ENCODE measurements around the gene MAN1C1. TPM values are rescaled to one million over a fixed set of nuclear protein-coding genes. Genes with fewer than 3 reads are reported as not detected.

Gene MAN1C1
- polyA plus RNA-seq, 1 of the 3 experiments (the other 2 are of a cell fraction): 0.20 TPM

DNA sequence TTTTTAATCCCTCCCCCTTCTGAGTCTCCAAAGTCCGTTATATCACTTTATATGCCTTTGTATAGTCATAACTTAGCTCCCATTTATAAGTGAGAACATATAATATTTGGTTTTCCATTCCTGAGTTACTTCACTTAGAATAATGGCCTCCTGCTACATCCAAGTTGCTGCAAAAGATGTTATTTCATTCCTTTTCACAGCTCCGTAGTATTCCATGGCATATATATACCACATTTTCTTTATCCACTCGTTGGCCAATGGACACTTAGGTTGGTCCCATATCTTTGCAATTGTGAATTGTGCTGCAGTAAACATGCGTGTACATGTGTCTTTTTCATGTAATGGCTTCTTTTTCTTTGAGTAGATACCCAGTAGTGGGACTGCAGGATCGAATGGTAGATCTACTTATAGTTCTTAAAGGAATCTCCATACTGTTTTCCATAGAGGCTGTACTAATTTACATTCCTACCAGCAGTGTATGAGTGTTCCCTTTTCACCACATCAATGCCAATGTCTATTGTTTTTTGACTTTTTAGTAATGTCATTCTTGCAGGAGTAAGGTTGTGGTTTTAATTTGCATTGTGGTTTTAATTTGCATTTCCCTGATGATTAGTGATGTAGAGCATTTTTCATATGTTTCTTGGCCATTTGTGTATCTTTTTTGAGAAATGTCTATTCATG, 12.3 kb downstream of the MAN1C1 start:
- no peak overlapping the region for H2AFZ ChIP-seq (ENCODE audit: low read depth)
- H3K9me3 ChIP-seq: no peaks in the 10 kb centered on the region
- 58% methylated on average over 5 of the region's 5 CpGs for WGBS (ENCODE audit: low lambda C conversion rate)
- no peak for DNase-seq
- peaks cover 10% of the 10 kb centered on the region for H3F3A ChIP-seq (replicated peaks; ENCODE audit: insufficient read depth)
- peaks cover 9% of the 10 kb centered on the region; the same call in 1 of the 2 replicates for H3K27me3 ChIP-seq (ENCODE audit: insufficient read depth)
- H3K4me2 ChIP-seq: no peak overlapping the region
- no peaks in the 10 kb centered on the region for H3K79me2 ChIP-seq (ENCODE audit: insufficient read depth)
- CTCF ChIA-PET: interaction anchor here (2.4 kb wide), 1 partner anchor 10 kb away, joined by 9 read pairs; no protein-coding TSS in a partner anchor
- 0 out of 4 replicates have a peak, but pooled peaks cover 0 to 11% of the 10 kb centered on the region in 2 experiments for H3K4me1 ChIP-seq (ENCODE audit: control insufficient read depth in 1 of 2, insufficient read depth in 2 of 2, low read depth in 1 of 2, low read length in 1 of 2)
- H4K20me1 ChIP-seq (ENCODE audit: insufficient read depth): no peaks in the 10 kb centered on the region
- TF ChIP-seq TCF12 (IDR thresholded peaks at IDR 0.05): no peak
- no peak for TF ChIP-seq GATA2 (CRISPR knock-in tag; IDR thresholded peaks at IDR 0.05)
- no peak for TF ChIP-seq NFIC (IDR thresholded peaks at IDR 0.05; ENCODE audit: borderline replicate concordance)
- TF ChIP-seq, protein P1, sequence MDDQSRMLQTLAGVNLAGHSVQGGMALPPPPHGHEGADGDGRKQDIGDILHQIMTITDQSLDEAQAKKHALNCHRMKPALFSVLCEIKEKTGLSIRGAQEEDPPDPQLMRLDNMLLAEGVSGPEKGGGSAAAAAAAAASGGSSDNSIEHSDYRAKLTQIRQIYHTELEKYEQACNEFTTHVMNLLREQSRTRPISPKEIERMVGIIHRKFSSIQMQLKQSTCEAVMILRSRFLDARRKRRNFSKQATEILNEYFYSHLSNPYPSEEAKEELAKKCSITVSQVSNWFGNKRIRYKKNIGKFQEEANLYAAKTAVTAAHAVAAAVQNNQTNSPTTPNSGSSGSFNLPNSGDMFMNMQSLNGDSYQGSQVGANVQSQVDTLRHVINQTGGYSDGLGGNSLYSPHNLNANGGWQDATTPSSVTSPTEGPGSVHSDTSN (IDR thresholded peaks at IDR 0.05): no peak
- TF ChIP-seq EZH2phosphoT487 (IDR thresholded peaks at IDR 0.05; ENCODE audit: borderline replicate concordance, low read depth): no peak
- no peak for TF ChIP-seq ELF1 (IDR thresholded peaks at IDR 0.05)
- no peak for TF ChIP-seq ZBTB33 (IDR thresholded peaks at IDR 0.05; ENCODE audit: borderline replicate concordance, low read depth)
- TF ChIP-seq FOXJ3 (CRISPR knock-in tag; IDR thresholded peaks at IDR 0.05): no peak
- TF ChIP-seq SIN3A (IDR thresholded peaks at IDR 0.05; ENCODE audit: borderline replicate concordance, low read depth, low read length): no peak
- no peak for TF ChIP-seq RXRA (IDR thresholded peaks at IDR 0.05; ENCODE audit: borderline replicate concordance, low read depth)
- TF ChIP-seq FOSL2 (IDR thresholded peaks at IDR 0.05; ENCODE audit: borderline replicate concordance, low read depth): no peak
- TF ChIP-seq TEAD4 (IDR thresholded peaks at IDR 0.05; ENCODE audit: borderline replicate concordance, insufficient read depth): no peak
- TF ChIP-seq MAX (IDR thresholded peaks at IDR 0.05; ENCODE audit: low read depth): no peak
- TF ChIP-seq IRF3 (IDR thresholded peaks at IDR 0.05; ENCODE audit: low read depth, low read length): no peak
- no peaks in the 10 kb centered on the region for H3K9me2 ChIP-seq
- H3K27ac ChIP-seq (ENCODE audit: low read depth in 2 of 2, low read length in 1 of 2): no peak overlapping the region
- H3K4me3 ChIP-seq (ENCODE audit: low read depth in 2 of 2, low read length in 1 of 2): no peak overlapping the region
- no peak overlapping the region for H3K9ac ChIP-seq
- POLR2A ChIA-PET: no interaction called here
- H3K36me3 ChIP-seq (replicated peaks in 1 of 2; ENCODE audit: control insufficient read depth in 1 of 2, insufficient read depth in 2 of 2, low read length in 1 of 2): no peaks in the 10 kb centered on the region
